AG09309 (cell line): ENCODE results near the gene MXD4.

Experiments
- DNase-seq: peaks from one replicate; pipeline ENCODE4 v3.0.0-alpha.2; 2010; ENCODE audit warnings: low read depth
- H3K4me3 ChIP-seq: 2 replicates; pipeline ENCODE4 v1.5.1; 2011; ENCODE audit warnings: mild to moderate bottlenecking, low read depth, low read length, moderate library complexity; ENCODE audit not compliant: control insufficient read depth
- CTCF ChIP-seq: IDR thresholded peaks from 2 replicates; pipeline ENCODE4 v1.5.1; 2011; ENCODE audit warnings: mild to moderate bottlenecking, low read depth, low read length, inconsistent platforms; ENCODE audit not compliant: insufficient read depth, control insufficient read depth; ENCODE audit errors: missing control alignments

MXD4 gene

GRCh38 chr4:2274320-2275043, 12.6 kb upstream of the MXD4 start:
- DNase-seq: no peak
- TF ChIP-seq CTCF: no peak
- no peak overlapping the region for H3K4me3 ChIP-seq

DNA sequence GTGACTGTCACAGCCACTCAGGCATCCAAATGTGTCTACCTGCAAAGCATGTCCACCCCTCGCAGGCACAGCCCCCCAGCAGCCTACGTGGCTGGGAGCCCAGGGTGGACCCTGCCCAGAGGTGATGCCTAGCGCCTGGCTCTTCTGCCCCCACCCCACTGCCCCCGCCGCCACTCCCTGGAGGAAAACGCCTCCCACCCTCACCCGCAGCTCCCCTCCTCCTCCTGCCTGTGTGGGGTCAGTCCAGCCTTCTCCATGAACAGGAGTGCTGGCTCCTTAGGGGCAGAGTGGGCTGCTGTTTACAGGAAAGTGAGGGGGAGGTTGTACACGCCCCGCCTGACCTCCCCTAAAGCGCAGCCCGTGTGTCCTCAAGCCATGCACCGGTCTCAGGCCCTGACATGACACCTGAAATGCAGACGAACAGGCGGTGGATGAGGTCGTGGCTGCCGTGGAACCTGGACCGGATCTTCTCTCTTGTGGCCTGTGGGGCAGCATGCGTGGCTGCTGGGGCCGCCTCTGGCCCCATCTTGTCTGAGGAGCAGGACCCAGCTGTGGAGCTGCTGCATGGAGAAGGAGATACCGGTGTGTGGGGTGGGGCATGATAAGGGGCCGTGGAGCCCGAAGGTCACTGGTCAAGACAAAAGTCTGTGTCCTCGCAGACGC, 11.9 kb upstream of the MXD4 start:
- DNase-seq: no peak
- TF ChIP-seq CTCF: no peak
- no peak overlapping the region for H3K4me3 ChIP-seq

DNA sequence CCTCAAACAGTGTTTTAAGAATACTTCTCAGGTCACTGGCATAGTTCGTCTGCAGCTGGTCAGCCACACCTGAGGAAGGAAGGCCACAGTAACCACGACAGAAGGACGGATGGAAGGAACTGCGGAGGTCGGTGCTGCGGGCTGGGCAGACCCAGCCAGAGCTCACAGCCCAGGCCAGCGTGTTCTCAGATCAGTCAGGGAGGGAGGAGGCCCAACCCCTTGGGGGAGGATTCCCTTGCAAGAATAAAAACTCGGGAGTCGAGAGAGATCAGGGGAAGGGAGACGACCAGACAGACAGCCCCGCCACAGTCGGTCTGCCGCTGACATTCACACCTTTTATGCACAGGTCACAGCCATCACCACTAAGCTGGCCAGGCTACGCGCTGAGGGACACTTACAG, 11.3 kb upstream of the MXD4 start:
- H3K4me3 ChIP-seq: no peak overlapping the region
- no peak for DNase-seq
- TF ChIP-seq CTCF: no peak

- H3K4me3 ChIP-seq: no peak overlapping the region
- no peak for DNase-seq
- no peak for TF ChIP-seq CTCF
These were observed 10.9 kb upstream of the MXD4 start for GRCh38 chr4:2272828-2273120.

- no peak overlapping the region for H3K4me3 ChIP-seq
- no peak for DNase-seq
- no peak for TF ChIP-seq CTCF
These were observed 10.3 kb upstream of the MXD4 start for GRCh38 chr4:2272026-2272827.

- no peak overlapping the region for H3K4me3 ChIP-seq
- TF ChIP-seq CTCF: no peak
- DNase-seq: no peak
These were observed 9.5 kb upstream of the MXD4 start for GRCh38 chr4:2271279-2272025.
